MV-4-11 (cell line): ENCODE data around the gene FBXL17.

Source experiments
- DNase-seq: peaks from one replicate; lab custom pipeline; 2025; lab: John Stamatoyannopoulos, UW

Gene FBXL17

DNA sequence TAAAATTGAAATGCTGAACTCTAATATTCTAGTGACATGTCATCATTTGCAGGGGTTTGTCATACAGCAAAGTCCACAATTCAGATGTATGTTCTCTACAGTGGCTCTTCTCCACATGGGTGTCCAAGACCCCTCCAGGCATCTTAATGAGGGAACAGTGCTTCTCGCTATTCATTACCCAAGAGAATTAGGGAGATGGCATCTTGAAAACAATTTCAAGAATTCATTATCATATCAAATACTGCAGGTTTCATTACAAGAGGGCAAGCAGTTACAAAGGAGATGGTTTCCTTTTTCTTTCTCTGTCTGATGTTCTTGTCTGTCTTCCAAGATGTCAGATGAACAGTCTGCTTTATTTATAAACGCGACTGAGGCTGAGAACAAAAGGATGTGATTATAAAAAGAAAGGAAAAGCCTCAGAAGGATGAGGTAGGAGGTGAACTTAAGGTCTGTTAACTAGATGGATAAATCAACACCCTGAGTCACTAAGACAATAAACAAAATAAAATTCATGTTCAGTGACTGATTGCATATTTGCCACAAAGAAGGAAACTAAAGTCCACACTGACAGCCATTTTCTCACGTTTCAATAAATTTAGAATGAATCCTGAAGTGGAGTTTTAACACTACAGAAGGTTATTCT, 384.4 kb downstream of the FBXL17 start:
- DNase-seq, result no peak

DNA sequence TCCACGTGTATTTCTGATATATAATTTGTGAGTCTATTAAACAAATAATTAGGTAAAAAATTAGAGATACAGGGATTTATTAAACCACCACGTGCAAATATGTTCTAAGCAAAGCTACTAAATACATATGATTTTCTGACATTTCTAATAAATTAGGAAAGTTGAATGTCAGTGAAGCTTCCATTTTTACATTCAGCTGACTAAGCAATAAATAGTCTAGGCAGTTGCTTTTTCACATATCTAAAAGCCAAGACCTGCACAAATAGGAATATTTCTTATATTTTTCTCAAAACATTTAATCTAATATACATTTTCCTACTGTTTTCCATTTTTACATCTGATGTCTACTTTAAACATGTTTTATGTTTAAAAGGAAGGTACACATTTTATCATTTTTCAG, 388.6 kb downstream of the FBXL17 start:
- no peak for DNase-seq

DNA sequence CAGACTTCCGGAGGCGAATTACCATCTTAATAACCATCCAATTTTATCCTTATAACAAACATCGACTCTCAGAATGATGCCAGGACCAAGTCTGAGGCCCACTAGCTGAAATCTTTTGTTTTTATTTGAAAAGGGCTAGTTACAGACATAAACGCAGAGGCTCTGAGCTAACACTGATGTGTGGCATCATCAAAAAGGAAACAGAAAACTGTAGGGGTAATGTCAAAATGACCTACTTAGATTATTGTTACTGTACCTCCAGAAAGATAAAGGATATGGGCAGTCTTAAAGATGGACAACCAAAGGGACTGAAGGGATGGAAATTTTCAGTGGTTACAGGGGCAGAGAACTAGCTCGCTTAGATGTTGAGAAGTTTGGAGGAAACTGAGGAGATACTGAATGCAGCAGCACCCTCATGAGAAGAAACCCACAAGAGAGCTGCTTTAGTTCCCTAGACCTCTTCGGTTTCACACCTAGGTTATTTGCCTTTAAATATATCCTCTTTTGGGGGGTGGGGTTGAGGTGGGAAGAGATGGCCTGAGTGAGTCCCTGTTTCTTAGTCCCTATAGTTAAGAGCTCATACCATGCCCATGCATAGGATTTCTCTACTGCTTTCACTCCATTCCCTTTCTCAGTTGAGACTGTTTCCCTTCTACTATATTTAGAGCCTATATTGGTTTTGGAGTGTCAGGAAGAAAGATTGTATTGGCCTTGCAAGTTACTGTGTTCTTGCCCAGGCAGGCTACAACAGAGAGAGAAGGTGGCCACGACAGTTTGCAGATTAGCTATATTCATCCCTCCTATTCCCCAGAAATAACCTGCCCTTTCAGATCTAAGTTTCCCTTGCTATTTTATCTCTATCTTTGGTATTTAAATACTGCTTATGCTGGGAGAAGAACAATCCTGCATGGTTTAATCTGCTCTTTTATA, 390.8 kb downstream of the FBXL17 start:
- no peak for DNase-seq

DNA sequence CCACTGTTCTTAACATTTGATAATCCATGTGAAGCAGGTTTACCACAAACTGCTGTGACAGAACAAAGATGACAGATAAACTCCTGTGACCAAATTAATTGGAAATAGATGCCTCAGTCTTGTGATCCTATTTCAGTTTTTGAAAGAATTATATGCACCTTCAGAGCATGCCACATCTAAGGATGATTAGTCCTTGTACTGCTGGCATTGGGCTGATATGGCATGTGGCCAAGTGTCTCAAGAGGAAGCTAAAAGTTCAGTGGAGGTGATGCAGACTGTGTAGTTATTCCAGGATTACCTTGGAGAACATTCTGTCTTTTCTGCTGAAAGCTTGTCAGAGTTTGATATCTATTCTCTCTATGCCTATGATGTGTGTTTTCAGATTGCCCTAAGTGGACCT, 396.8 kb downstream of the FBXL17 start:
- peak; percentile 44 for DNase-seq

DNA sequence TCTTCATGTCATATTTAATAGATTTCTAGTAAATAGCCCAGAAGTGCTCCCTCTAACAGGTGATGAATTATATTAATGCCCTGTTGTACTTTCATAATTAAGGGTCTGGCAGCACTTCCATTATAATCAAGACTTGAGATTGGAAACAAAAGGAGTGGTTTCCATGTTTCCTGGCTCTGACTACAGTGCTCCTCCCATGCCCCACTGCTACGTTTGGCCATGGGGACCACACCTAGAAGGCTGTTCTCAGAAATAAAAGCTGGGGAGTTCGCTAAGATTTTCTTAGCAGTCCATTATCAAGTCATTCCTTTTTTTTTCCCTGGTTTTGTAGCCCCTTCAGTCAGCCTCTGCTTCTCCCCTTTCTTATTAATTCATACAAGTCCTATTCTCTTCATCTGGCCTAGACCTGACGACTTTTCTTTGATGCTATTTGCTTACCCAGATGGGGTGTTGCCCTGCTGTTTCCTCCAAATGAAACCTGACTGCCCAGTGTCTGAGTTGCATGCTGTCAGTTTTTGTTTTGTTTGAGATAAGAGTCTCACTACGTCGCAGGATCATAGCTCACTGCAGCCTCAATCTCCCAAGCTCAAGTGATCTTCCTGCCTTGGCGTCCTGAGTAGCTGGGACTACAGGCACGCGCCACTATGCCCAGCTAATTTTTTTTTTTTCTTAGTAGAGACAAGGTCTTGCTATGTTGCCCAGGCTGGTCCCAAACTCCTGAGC, 399.0 kb downstream of the FBXL17 start:
- no peak for DNase-seq

DNA sequence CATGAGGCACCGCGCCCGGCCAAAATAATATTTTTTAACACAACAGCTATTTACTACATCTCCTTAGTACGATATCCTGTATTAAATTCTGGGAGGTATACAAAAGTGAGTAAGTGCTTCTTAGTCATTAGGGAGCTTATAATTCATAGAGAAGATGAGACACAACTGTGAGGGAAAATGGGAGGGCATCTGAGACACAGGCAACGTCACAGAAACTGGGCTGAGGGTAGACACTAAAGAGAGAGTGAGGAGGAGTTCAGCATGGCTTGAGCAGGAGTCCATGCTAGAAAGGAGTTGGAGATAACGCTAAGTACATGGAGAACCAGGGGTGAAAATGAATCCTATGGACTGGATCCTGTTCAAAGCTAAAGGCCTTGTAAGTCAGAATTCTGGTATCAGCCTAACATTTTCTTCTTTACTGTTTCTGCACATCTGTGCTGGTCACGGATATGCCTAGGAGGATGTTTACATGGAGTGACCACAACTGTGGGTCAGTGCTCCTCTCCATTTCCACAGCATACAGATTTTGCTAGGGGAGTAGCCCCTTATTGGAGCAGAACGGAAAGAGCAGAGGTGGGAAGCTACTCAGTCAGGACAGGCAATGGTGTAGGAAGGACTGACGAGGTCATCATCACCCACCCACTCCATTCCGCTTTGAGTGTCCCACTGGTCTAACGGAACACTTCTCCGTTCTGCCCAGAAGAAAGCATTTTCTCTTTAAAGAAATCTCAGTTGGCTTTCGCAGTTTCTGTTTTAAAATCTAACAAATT, 400.8 kb downstream of the FBXL17 start:
- DNase-seq, result no peak

DNA sequence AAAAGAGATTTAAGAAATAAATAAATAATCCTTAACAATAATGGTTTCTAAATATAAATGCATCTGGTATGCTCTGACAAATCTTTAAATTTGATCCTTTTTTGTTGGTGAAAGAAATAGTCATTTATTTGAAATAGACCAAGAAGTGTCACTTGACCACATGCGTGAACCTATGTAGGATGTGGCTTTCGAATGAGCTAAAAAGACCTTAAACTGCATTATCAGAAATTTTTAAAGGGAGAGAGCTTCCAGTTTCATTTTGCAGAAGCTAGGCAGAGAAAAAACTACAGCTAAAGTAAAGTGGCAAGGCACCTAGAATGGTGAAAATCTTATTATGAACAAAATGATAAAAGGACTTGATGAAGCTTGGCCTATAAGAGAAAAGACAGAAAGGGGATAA, 402.0 kb downstream of the FBXL17 start:
- no peak for DNase-seq

DNA sequence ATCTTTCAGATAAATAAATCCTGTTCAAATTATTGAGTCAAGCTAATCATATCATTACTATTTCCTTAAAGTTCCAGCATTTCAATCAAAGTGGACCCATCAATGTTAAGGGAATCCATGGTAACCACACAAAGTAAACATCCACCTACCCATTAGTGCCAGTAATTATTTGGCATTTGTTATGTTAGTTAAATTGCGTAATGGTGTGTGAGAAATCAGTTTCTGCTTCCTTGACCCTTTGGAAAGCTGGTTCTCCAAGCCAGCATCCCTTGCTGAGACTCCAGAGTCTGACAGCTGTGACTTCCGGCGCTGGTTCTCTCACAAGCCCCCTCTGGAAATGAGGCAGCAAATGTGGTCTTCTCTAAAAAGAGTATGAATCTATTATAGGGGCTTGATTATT, 402.6 kb downstream of the FBXL17 start:
- no peak for DNase-seq

DNA sequence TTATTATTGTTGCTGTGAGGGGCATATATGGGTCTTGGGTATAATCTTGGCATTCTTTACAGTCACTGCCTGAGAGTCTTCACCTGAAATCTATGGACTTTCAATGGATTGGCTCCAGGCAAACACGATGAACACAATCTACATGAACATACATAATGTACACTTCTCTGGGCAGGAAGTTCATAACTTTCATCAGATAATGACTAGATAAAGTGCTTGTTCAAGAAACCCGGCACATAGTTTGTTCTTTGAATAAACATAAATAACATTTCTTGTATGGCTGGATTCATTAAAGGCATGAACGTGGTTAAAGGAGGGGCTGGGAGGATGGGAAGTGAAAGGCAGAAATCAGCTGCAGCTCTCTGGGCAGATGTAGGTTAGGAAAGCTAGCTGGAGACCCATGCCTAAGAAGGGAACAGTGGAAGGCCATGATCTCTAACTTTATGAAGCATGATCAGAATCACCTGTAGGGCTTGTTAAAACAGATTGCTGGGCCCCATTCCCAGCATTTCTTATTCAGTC, 404.3 kb downstream of the FBXL17 start:
- no peak for DNase-seq

DNA sequence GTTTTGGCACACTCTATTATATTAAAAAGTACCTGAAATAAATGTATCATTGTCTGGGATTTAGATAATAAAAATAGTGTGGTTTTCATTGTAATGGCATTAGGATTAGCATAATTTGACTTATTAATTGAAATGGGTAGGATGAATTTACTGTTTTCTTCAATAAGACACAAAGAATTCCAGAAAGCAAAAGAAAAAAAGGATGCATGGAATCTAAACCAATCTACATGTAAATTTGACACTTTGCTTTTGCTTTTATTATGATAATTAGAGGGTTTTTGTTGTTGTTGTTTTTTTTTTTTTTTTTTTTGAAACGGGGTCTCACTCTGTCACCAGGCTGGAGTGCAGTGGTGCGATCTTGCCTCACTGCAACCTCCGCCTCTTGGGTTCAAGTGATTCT, 406.3 kb downstream of the FBXL17 start:
- DNase-seq, result no peak

DNA sequence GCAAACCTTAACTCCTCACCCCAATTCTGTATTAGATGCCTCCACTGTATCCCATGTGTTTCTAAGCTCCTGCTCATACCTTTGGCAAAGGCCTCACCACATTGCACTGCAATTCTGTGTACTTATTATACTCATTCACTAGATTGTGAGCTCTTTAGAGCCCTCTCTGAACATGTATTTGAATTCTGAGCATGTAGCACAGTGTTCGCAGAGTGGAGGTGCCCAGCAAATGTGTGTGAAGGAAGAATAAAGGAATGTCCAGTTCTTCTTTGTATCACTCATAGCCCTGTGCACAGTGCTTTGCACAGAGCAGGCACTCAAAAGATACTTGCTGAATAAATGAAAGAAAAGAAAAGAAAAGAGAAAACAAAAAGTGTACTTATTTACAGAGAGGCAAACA, 410.1 kb downstream of the FBXL17 start:
- DNase-seq, result no peak

DNA sequence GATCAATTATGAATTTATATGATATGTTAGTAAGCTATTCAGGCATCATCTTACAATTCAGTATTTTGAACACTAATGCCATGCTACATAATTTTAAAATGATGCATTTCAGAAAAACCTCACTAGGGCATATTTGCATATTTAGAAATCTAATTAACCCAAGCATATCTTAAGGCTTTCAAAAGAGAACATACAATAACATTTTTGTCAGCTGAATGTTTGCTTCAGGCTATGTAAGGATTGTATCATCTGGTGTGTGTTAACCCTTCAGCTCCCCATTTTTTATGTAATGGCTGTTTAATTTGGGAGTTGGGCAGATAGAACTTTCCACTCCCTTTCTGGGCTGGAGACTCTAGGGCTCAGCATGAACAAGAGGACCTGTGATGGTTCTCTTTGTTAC, 412.1 kb downstream of the FBXL17 start:
- no peak for DNase-seq

DNA sequence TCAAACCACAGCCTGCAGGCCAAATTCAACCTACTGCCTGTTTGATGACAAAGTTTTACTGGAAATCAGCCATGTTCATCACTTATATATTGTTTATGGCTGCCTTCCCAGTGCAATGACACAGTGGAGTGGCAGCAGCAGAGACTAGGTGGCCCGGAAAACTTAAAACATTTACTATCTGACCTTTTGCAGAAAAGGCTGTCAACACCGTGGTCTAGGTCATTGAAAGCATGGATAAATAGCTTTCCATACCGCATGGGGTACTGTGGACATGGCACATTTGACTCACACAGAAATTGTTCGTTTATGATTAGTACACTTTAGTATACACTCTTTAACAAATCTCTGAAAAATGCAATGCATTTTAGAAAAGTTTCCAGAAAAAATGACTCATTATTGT, 412.9 kb downstream of the FBXL17 start:
- DNase-seq, result no peak

DNA sequence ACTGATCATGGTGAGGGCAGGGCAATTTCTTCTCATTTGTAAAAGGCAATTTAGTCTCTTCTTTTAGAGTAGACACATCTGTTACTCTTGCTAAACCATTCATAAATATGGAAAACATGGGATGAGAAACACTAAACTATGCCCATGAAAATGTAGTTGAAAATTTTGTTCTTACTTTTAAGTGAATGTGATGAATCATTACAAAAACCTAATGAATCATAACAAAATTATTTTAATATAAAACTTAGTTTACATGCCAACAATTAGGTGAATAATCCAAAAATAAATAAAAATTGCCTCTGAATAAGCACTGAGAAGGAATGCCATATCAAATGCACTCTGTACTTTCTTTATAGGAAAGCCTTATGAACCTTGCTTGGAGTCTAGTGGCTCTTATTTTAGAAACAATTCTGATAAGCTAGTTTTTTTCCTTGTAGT, 413.5 kb downstream of the FBXL17 start:
- DNase-seq, result no peak

DNA sequence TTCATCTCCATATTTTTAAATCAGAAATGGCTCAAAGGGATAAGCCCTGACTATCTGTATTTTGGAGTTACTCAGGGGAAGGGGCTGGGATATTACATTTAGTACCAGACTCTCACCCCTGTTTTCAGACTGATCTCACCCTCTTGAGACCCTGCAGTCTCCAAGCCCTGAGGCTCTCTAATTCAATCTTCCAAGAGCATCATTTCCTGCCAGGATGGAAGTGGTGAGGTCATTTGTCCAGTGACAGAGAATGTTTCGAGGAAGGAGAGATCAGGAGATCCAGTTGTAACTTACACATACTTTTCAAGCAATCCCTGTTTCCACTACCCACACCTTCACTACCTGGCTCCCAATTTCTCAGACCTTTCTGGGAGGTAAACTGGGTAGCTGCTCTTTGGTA, 415.7 kb downstream of the FBXL17 start:
- no peak for DNase-seq

DNA sequence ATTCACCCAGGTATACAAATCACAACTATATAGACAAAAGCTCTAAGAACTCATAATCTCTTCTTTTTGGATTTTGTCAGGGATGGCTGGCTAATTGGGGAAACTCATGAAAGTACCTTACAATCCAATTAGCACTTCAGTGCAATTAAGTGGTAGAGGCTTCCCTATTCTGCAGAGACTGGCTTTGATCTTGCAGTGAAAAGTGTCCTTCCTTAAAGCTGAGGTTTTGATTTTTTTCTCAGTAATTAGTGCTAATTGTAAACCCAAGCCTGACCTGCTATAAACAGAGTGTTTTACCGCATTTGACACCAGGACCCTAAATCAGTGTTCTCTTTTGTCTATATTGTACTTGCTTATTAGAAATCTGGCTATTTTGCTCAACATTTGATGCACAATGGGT, 417.2 kb downstream of the FBXL17 start:
- DNase-seq, result no peak

DNA sequence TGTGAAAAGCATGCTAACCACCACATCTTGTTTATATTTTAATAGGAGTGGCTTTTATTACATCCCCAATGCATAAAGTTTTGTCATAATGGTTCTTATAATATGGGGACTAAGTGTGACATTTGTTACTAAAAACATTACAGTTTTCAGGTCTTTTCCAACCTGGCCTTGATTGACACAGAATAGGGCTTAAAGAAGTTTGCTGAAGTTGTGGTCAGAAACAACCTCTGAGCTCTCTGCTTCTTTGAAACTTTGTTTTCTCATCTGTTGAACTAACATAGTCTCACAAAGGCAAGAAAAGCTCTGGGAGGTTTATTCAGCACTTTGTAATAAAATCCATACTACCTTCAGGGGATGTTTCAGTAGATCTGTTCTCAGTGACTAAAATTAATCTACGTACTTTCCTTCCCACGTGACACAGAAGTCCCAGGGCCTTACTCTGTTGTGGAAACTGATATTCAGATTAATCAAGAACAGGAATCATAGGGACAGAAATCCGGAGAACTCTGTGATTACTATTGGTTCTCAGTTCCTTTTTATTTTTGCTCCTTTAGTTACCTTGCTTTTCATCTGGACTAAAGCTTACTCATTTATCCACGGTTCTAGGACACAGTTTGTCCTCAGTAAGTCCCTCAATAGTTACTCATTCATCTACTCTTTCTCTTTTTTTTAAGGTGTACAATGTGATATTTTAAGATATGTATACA, 422.2 kb downstream of the FBXL17 start:
- no peak for DNase-seq

DNA sequence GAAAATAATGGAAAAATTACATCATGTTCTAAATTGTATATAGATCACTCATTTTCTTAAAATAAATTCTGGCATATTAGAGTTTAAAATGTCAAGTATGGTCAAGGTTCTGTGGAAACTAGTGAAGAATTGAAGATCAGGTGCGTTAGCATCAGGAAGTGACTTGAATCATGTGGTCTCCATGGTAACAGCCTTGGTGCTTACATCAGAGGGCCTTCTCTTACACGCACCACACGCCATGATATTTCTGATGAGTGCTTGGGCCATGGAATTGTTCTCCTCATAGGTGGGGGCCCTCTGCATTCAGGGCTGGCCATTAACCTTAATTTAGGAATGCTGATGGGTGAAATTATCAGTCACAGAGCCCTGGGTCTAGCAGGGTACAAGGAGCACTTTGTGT, 423.0 kb downstream of the FBXL17 start:
- DNase-seq, result no peak

DNA sequence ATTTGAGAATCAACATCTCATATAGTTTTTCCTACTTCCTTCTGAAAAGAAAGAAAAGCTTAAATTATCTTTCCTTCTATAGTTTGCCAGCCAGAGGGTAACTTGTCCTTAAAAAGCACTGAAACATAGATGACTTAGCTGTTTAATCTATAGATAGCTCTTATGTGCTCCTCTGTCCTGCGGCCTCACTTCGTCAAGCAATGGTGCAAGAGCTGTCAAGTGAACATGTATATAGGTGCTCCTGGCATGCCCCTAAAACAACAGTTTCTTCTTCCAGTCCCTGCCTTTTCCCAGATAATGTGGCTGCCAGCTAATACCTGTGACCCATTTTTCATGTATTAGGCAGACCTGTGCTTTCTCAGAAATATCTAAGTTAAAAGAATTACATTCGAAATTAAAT, 423.5 kb downstream of the FBXL17 start:
- DNase-seq, result no peak

DNA sequence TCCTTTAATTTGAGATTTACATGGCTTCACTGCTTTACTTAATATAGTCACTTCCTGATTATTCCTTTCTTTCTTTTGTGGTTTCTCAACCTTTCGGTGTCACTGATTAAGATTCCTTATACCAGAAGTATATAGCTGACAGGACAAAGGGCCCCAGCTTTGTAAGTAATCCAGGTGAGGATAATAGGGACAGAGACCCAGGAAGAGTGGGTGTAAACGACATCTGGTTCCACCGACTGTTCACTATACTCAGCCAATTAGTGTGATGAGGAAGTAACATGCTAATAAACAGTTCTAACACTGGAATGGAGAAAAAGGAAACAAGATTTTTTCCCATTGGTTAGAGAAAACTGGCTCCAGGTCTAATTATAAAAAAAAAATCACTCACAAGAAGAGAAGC, 424.8 kb downstream of the FBXL17 start:
- no peak for DNase-seq

DNA sequence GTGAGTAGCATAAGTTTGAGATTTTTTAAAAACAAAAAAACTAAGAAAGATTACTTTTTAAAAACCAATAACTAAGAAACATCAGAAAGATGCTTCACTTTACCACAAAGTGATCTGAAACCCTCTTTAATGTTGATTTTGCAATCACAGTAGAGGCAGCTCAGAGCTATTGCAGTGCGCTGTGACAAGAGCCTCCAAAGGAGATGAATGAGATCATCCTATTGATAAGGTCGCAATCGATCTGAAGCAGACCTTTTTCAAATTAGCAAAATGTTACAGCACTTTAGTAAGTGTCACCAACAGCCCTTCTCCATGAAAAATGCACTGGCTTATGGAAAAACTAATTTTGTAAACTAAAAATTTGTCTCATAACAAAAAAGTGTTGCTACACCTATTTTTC, 426.6 kb downstream of the FBXL17 start:
- peak; percentile 29 for DNase-seq
